Stimulated activated CD8-positive, alpha-beta memory T cell treated with anti-CD3 and anti-CD28 coated beads, Interleukin-12 subunit alpha, Interleukin-12 subunit beta, amount 100 ng/mL, for 24 hours (primary cell): Measurements from ENCODE around the gene SALL1.

Experiments used
- DNase-seq: peaks from one replicate; pipeline ENCODE4 v3.0.0-alpha.2; 2020; ENCODE audit errors: extremely low read depth

The SALL1 gene

DNA sequence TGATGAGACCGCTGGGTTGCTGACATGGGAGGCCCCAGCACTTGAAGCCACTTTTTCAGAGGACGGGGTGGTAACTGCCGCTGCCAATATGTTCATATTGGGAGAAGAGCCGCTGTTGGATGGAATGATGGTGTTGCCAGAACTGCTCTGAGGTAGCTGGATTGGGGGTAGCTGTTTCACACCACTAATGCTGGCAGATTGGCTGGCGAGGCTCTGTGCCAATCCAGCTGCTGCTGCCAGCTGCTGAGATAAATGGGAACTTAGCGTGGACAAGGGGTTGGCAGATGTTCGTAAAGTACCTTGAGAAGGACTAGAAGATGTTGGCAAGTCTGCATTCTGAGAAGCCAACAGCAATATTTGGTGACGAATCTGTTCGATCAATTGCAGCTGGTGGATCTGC, 10.0 kb downstream of the SALL1 start:
- no peak for DNase-seq

GRCh38 chr16:51140112-51140511, 11.0 kb downstream of the SALL1 start:
- no peak for DNase-seq

GRCh38 chr16:51139568-51139967, 11.5 kb downstream of the SALL1 start:
- no peak for DNase-seq

DNA sequence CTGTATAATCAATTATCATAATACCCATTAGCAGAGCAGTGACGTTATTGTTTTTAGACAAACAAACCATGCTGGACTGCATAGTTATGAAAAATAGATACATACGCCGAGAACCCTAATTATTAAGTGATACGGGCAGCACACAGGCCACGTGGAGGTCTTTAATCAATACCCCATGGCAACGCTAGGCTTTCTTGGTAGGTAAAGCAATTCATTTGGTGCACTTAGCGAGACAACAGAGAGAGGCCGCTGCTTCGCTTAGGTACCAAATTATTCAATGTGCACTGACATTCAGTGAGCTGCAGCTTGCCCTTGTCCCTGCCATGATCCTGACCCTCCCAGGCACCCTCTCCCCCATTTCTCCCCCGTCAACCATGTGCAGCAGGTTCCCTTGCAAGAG, 12.9 kb downstream of the SALL1 start:
- DNase-seq = no peak

- DNase-seq = no peak
Measured at GRCh38 chr16:51137097-51137496, 14.0 kb downstream of the SALL1 start.

DNA sequence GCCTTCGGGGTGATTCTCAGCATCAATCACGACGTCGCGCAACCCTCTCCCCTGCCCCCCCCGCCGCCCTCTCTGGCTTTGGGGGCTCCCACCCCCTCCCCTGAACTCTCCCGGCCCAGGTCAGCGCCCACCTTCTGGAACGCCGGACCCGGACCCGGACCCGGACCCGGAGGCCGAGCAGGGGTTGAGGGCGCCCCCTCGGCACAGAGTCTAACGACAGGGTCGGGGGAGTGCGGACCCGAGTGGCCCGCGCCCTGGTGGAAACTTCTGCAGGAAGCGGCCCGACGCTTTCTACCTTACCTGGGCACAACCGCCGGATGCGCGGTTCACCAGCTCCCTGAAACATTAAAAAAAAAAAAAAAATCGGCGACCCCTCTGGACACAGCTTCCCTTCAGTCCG, 16.2 kb downstream of the SALL1 start:
- DNase-seq = no peak

GRCh38 chr16:51134269-51134812, 16.7 kb downstream of the SALL1 start:
- no peak for DNase-seq

DNA sequence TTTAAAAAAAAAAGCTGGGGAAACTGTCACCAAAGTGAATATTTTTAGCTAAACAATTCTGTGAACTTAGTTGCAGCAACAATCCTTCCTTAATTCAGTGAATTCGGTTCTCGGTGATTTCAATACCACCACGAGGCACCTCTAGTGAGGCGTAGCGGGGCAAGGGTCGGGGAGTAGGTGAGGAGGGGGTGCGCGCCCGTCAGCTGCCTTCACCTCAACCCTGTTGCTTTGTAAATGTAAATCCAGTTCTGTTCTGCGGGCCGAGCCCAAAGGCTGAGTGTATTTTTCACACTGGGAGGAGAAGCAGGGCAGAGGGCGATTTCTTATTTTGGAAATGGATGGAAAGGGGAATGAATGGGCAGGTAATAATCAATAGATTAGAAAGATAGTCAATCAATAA, 17.4 kb downstream of the SALL1 start:
- DNase-seq = no peak

GRCh38 chr16:51133183-51133582, 17.9 kb downstream of the SALL1 start:
- DNase-seq = no peak

DNA sequence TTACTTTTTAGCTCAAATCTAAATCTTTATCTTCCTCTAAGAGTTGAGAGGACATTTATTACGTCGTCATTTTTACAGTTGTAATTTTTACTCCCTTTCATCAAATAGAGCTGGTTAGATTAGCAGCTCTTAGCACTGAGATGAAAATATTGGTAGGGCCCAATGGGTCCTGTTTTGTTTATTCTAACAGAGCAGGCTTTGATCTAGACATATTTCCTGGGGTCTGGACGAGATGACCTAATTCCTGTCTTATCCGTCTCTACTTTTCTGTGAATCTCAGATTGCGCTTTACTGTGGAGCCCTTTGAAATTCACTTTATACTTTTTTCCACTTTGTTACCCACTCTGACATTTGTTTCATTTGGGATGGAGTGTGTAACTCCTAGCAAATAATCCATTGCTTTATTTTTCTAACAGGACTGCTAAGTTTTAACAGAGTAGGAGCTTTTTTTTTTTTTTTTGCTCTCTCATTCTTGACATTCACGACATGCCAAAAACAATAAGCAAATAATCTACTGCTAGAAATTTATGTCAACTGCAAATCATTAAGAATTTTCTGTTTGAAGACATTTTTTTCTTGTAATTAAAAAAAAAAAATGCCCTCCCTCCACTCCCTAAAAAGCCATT, 18.5 kb downstream of the SALL1 start:
- DNase-seq = no peak

GRCh38 chr16:51131619-51132018, 19.5 kb downstream of the SALL1 start:
- no peak for DNase-seq

DNA sequence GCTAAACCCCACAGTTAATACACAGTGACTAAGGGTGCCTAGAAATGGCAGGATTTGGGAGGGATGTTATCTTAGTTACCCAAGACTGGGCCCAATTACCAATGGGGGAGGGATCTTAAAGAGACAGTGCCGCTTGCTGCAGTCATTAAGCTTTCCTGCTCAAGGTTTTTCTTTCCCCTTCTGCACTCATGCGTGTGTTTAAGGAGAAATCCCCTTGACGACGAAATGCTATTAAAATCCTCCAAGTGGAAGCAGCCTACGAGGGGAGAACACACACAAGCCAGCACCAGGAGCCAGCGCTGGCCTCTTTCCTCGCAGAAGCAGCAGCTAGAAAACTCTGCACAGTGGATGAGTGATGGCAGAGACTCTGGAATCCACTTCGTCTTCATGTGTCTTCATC, 22.0 kb downstream of the SALL1 start:
- no peak for DNase-seq

DNA sequence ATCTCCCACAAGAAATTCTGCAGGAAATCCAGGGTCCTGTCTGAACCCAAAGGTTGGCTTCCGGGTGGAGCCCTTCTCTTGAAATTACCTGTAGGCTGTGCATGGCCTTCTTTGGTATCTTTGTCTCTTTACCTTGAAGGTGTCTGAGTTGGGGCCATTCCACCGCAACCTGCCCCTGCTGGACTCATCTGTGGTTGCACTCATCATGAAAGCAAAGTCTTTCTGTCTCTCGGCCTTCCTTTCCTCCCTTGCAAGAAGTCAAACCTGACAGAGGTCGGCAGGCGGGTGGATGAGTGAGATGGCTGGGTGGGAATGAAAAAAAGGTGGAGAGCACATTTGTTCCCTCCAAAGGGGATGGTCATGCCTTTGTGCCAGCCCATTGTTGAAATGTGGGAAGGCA, 25.1 kb downstream of the SALL1 start:
- no peak for DNase-seq

GRCh38 chr16:51124896-51125295, 26.2 kb downstream of the SALL1 start:
- DNase-seq = no peak

- no peak for DNase-seq
Measured at GRCh38 chr16:51121850-51122249, 29.2 kb downstream of the SALL1 start.

- no peak for DNase-seq
Measured at GRCh38 chr16:51120730-51121347, 30.2 kb downstream of the SALL1 start.

DNA sequence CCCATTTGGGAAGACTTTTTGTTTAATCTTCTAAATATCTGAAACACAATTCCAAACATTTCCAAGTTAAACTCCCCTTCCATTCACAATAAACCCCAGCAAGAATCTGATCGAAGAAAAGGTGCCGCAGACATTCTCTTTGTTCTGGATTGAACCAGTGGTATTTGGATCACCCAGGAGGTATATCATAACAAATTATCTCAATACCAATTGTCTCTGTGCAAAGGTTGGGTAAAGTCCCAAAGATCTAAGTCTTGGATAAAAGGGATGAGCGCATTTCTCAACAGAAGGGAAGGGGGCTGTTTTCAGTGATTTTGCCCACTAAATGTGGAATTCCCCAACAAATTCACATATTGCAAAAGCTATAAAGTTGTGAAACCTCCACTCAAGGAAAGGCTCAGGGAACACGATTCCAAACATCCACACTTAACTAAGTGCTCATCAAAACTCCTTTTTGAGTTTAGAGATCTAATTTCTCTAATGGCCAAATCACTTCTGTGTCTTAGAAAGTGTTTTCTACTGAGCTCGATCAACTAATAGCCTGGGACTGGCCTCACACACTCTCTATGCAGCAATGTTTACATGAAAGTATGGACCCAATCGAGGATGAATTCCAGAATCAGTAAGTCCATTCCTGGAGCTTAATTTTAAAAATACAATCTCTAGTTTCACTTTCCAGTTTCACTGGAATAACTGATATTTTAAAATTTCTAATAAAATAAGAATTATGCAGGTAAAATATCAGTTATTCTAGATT, 30.9 kb downstream of the SALL1 start:
- no peak for DNase-seq

DNA sequence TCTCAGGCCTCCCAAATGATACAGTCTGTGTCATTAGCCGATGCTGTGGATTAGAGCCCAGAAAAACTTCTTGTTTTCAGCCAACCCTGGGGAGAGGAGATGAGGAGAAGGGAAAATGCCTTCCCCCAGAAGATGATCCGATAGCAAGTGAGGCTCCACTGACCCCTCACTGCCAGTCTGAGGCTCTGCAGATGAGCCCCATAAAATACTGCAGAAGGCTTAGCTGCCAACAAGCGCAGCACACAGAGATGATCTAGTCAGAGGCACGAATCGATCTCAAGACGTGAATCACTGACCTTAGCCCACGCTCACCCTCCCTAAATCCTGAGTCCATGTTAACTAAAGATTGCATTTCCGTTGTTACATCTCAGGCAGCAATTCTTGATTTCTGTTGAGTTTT, 31.5 kb downstream of the SALL1 start:
- DNase-seq = no peak

GRCh38 chr16:51116353-51116752, 34.7 kb downstream of the SALL1 start:
- DNase-seq = no peak

DNA sequence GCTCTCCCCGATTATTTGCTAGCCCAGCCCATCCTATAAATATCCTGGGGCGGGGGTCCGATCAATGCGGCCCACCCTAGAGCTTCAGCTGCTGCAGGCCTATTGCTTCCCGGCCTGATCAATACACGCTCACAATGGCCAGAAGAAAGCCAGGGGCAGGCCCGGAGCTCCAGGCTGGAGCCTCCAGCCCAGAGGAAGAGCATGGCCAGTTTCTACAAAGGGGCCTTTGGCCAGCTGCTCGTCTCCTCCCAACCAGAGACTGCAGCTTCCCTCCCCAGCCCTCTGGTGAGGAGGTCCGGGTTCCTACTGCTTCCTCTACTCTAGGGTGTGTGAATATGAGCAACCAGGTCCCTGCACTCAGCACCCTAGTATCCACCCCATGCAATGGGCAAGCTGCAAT, 36.7 kb downstream of the SALL1 start:
- DNase-seq = no peak

DNA sequence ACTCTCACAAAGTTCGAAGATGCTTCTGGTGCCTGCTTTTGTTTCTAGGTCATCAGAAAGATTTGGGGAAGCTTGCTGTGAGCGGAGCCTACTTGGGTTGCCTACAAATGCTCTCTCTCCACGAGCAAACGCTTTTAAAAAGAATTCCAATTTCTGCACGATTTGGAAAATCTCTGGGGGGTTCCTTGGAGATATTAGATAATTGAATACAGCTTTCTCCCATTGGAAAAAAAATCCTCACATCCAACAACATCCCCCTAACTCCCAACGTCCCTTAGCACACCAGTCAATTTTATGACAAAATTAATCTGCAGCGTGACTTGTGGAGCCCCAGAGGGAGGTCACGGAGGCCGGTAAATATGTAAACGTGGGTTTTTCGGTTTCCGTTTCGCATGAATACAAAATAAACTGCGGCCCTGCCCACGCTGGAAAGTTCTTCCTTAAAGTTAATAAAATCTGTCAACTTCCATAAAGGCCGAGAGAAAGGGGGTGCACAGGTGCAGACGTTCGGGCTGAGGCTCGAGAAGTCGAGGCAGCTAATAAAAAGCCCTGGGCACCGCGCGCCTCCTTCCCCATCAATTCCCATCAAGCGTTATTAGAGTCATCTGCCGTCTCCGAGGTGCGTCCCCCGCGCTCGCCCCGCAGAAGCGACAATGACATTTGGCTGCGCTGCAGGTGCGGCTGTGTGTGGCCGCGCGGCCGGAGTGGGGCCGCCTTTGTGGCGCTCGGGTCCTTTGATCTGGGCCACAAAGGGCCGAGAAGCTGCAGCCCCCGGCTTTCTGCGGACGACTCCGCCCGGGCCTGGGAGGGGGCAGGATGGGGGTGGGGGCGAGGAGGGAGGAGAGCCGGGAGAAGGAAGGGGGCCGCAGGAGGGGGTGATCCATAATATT, 37.6 kb downstream of the SALL1 start:
- no peak for DNase-seq

- no peak for DNase-seq
Measured at GRCh38 chr16:51112323-51112722, 38.7 kb downstream of the SALL1 start.
